ENCODE measurements around the gene ORM1.

ORM1 gene

DNA sequence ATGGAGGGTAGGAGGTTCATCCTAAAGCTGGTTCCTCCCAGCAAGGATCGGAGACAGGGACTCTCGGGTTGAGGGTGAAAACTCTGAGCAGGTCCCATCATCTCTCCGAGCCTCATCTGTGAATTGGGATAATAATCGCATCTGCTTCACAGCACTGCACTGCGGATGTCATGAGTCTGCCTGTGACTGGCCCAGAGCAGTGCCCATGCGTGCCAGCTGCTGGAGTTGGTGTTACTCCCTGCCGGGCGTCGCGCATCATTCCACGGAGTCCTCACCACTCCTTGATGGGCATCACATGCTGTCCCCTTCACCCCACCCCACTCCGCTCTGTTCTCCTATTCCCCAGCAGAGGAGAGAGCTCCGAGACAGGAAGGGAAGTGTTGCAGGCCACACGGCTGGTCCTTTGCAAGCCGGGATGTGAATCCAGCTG is 35.1 kb upstream of the ORM1 start:
- DNase-seq: no peak

GRCh38 chr9:114288193-114289091 is 34.5 kb upstream of the ORM1 start:
- peak in 1 of 2 experiments; percentile 25 for DNase-seq

GRCh38 chr9:114289106-114289505 is 33.8 kb upstream of the ORM1 start:
- DNase-seq: no peak

DNA sequence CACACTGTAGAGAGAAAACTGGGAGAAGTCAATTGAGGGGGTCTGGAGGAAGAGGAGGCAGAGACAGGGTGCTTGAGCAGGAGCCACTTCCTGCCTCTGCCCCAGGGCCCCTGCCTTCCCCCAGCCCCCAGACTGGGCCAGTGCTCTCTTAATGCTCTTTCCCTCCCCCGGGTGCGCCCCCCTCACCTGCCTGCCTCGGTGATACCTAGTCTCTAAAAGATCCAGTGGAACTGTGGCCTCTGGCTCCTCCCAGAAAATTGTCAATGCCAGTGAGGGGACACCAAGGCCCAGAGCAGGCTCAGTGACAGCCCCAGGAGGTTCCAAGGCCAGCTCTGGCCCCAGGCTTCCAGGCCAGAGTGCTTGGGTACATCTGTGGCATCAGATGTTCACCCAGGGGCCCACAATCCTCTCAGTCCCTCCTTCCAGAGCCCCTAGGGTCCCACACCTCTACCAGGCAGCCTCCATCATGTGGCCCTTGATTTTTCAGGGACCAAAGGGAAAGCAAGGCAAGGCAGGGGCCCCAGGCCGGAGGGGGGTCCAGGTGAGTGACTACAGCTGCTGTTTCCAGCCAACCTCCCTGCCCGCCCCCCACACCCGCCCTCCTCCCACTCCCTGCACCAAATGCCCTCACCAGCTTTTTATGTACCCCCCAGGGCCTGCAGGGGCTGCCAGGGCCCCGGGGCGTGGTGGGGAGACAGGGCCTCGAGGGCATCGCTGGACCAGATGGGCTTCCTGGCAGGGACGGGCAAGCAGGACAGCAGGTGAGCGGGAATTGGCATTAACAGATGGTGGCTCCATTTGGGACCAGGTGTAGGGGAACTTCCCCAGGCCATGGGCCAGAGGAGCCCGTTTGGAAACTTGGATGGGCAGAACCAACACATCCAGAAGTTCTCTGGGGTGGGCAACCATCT is 33.1 kb upstream of the ORM1 start:
- DNase-seq: no peak

GRCh38 chr9:114290561-114290986 is 32.3 kb upstream of the ORM1 start:
- no peak for DNase-seq

DNA sequence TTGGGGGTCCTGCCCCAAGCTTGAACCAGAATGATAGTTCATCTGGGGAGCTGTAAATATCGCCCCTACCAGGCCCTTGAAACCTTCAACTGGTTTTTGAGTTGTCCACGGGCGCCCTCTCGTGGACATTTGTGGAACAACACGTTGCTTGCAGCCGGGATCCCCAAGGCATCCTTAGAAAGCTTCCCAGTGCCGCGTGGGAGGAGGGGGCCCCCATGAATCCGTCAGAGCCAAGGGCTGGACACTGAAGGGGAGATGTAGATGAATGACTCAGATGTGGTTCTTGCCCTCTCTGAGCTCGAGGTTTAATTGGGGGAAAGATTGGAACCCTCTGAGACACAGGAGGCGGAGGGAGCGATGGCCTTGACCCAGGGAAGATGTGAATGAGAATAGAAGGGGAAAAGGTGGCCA is 31.8 kb upstream of the ORM1 start:
- peak in 1 of 2 experiments; percentile 35 for DNase-seq

DNA sequence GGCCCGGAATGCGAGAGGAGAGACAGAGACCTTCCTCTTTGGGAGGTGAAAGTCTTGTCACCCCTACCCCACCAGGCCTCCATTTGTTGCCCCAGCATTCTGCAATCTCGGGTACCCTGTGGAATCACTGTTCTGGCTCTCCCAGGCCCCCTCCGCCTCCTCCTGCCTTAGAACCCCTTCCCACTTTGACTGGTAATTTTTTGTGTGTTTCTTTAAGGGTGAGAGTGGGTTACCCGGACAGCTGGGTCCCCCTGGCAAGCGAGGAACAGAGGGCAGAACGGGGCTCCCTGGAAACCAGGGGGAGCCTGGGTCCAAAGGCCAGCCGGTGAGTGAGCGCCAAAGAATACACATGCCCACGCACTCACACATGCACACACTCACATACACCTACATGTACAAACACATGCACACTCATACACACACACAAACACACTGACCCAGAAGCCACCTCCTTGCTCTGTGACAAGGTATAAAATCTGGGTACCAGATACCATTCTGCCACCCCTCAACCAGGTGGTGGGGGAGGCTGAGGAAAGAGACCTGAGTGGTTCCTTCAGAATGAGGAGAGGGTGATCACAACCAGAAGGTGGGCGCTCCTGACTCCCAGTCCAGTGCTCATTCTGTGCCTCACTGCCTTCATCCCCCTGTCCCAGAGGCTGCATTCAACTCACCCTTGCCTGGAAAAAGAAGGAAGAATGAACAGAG is 30.9 kb upstream of the ORM1 start:
- DNase-seq: no peak

DNA sequence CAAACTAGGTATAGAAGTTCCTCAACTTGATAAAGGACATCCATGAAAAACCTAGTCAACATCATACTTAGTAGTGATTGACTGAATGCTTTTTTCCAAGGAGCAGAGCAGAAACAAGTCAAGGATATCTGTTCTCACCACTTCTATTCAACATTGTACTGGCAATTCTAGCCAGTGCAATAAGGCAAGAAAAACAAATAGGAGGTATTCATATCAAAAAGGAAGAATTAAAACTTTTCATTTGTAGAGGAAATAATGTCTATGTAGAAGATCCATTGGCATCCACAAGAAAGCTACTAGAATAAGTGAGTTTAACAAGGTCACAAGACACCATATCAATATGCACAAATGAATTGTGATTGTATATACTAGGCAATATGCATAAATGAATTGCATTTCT is 28.2 kb upstream of the ORM1 start:
- no peak for DNase-seq

DNA sequence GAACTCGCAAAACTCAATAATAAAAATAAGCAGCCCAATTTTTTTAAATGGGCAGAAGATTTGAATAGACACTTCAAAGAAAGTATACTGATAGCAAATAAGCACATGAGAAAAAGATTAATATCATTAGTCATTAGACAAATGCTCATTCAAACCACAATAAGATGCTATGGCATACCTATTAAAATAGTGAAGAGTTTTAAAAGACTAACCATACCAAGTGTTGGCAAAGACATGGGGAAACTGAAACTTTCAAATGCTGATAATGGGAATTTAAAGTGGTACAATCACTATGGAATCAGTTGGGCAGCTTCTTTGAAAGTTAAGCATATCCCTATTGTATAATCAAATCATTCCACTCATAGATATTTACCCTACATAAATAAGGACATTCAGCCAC is 26.6 kb upstream of the ORM1 start:
- DNase-seq: no peak

- no peak for DNase-seq
These were observed 23.4 kb upstream of the ORM1 start for GRCh38 chr9:114299286-114300152.

DNA sequence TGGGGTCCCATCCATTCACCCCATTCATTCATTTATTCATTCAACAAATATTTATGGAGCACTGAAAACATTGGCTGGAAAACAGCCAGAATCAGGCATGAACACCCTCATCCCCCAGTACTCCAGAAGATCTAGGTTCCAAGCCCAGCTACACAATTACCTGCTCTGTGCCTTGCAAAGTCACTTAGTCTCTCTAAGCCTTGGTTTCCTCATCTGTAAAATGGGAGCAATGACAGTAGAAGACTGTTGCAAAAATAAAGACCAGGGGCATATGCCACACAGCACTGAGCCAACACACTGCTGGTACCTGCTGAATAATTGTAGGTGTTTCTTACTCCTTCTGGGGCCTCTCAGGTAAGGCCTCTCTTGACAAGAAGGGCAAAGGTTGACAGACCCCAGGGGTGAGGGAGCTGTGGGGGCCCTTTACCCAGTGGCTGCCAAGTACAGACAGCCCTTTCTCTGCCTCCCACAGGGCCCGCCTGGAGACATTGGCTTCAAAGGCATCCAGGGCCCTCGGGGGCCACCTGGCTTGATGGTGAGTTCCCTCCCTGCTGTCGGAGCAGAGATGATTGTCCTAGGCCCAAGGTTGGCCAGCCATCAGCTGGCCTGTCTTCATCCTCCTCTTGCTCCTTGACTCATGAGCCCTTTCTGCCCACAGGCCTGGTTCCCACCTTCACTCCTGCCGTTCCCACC is 22.6 kb upstream of the ORM1 start:
- no peak for DNase-seq

DNA sequence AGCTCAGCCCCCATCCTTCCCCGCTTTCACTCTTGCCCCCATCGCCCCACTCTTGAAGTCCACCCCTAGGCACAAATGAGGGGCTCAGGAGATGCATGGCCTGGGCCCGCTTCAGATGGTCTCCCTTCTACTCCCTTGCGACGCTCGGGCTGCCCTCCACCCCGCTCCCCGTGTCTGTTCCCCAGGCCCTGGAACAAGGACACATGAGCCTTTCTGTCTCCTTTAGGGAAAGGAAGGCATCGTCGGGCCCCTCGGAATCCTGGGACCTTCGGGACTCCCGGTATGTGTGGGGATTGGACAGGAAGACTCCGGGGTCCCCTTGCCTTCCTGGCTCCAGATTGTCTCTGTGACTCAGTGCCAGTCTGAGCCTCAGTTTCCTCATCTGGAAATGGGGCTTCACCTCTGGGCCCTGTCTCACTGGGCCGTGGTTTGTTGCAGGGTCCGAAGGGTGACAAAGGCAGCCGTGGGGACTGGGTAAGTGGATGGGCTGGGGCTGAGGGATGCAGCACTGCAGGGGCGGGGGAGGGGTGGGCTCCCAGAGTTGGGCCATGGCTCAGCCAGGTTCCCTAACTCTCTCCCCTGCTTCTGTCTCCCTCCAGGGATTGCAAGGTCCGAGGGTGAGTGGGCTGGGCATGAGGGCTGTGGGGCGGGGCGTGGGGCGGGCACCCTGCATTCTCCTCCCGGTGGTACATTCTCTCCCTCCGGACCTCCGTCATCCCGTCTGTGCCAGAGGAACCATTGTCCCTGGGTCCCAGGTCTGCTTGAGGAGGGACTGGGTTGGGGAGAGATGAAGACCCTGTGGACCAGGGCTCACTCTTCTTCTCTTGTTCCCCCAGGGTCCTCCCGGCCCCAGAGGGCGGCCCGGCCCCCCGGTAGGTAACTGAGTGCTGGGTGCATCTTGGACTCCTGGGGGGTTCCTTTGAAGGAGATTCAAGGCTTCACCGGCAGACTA is 21.8 kb upstream of the ORM1 start:
- no peak for DNase-seq

DNA sequence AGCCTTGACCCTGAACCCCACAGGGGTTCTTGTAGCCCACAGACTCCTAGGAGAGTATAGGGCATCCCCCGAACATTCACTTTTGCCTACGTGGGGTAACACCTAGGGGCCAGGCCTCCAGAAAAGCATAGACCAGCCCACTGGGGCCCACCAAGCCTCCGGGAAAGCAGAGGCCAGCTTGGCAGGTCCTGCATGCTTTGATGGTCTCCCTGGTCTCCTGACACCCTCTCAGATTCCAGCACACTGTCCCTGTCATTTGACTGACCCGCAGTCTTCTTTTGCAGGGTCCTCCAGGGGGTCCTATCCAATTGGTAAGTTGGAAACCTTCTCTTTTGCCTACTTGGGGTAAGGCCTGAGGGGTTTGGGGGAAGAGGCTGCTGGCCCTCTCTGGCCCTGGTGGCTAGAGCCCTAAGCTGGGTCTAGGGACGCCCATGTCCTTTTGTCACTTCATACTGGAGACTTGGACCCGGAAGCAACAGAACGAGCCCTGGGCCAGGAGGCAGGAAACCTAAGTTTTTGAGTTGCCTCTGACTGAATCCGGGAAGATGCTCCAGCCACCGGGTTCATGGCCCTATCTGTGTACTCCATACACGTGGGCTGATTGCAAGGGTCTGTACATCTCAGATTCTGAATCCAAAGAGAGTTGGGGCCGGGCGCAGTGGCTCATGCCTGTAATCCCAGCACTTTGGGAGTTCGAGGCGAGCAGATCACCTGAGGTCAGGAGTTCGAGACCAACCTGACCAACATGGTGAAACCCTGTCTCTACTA is 20.9 kb upstream of the ORM1 start:
- no peak for DNase-seq

DNA sequence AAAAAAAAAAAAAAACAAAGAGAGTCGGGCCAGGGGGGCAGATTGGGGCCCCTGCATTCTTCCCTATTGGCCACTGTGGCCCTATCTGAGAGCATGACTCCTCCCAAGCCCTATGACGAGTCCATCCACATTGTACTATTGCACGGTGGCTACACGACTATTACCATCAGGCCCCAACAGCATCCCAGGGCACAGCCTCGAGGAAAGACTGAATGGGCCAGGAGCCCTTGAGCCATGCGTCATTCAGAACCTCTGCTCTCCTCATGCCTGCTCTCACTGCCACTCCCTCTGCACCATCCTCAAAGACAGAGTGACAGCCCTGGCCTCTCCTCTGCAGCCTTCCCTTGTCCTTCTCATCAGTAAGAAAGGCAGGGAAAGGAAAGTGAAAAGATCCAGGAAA is 20.2 kb upstream of the ORM1 start:
- no peak for DNase-seq

- DNase-seq: no peak
These were observed 19.3 kb upstream of the ORM1 start for GRCh38 chr9:114303571-114303970.

DNA sequence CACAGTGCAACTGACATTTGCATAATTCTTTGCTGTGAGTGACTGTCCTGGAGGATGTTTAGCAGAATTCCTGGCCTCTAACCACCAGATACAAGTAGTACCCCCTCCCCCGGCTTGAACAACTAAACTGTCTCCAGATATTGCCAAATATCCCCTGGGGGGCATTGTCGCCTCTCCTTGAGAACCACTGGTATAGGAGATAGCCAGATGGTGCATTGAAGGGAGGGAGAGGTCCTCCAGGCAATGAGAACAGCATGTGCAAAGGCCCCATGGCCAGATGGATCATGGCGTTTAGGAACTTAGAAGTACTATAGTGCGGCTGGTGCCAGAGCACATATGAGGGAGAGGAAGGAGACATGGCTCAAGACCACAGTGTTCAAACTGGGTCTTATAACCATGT is 18.9 kb upstream of the ORM1 start:
- no peak for DNase-seq

- no peak for DNase-seq
These were observed 18.3 kb upstream of the ORM1 start for GRCh38 chr9:114304416-114305188.

DNA sequence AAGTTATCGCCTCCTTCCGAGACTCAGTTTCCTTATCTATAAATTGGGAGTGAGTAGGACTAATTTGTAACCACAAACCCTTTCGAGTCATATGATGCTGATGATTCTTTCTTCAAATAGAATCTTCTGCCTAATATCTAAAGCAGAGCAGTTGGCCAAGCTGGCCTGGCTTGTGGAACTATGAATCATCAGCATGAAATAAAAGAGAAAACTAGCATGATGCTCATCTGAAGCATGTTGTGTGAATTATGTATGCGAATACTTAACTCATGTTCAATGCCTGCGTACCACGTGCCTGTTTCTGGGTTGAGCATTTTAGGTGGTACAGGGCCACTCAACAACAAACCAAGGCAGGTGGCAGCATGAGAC is 15.0 kb upstream of the ORM1 start:
- DNase-seq: no peak

Data from SW 1271 (cell line).